GM18907 (cell line): ENCODE measurements around the gene UNC5B.

Source experiments
- ATAC-seq: cut with Tn5 transposase; IDR thresholded peaks from one replicate; pipeline ENCODE4 v1.9.1; 2021; ENCODE audit warnings: mild to moderate bottlenecking, moderate library complexity; ENCODE audit not compliant: unreplicated experiment

UNC5B gene

GRCh38 chr10:71253981-71254818 lies 41.8 kb downstream of the UNC5B start:
- ATAC-seq = no peak

- ATAC-seq = no peak
Observed at GRCh38 chr10:71254834-71255549, 42.6 kb downstream of the UNC5B start.

- no peak for ATAC-seq
Observed at GRCh38 chr10:71255550-71255807, 43.1 kb downstream of the UNC5B start.

- ATAC-seq = no peak
Observed at GRCh38 chr10:71255808-71256660, 43.7 kb downstream of the UNC5B start.

GRCh38 chr10:71256661-71257318 lies 44.4 kb downstream of the UNC5B start:
- ATAC-seq = no peak

- ATAC-seq = no peak
Observed at GRCh38 chr10:71257319-71257997, 45.1 kb downstream of the UNC5B start.

- ATAC-seq = no peak
Observed at GRCh38 chr10:71258046-71258445, 45.7 kb downstream of the UNC5B start.

GRCh38 chr10:71258446-71259145 lies 46.2 kb downstream of the UNC5B start:
- ATAC-seq = no peak

GRCh38 chr10:71259282-71259681 lies 46.9 kb downstream of the UNC5B start:
- no peak for ATAC-seq

GRCh38 chr10:71259815-71260501 lies 47.6 kb downstream of the UNC5B start:
- no peak for ATAC-seq

- ATAC-seq = no peak
Observed at GRCh38 chr10:71260622-71261325, 48.4 kb downstream of the UNC5B start.

- no peak for ATAC-seq
Observed at GRCh38 chr10:71262027-71262426, 49.7 kb downstream of the UNC5B start.

GRCh38 chr10:71262817-71263216 lies 50.4 kb downstream of the UNC5B start:
- no peak for ATAC-seq

GRCh38 chr10:71263376-71263775 lies 51.0 kb downstream of the UNC5B start:
- no peak for ATAC-seq

- no peak for ATAC-seq
Observed at GRCh38 chr10:71264345-71265200, 52.2 kb downstream of the UNC5B start.

- ATAC-seq = no peak
Observed at GRCh38 chr10:71265201-71265575, 52.8 kb downstream of the UNC5B start.

- ATAC-seq = no peak
Observed at GRCh38 chr10:71265618-71266146, 53.3 kb downstream of the UNC5B start.
